Upper lobe of left lung (tissue), 4 donors: ENCODE data around the gene GALNT13.

Source experiments
- CTCF ChIP-seq, 6 experiments: fragments of 450-650 bp in 4 of 6; fragments of 200-600 bp in 2 of 6; sonication (generic) in 2 of 6; IDR thresholded peaks; one replicate each; pipeline ENCODE4 v1.5.1; 2016 to 2019; ENCODE audit warnings: antibody characterized with exemption in 6 of 6
- EP300 ChIP-seq, 4 donors: sonication (generic); formaldehyde crosslinking; IDR thresholded peaks; one replicate each; pipeline ENCODE4 v1.5.1; 2017; ENCODE audit warnings: antibody characterized with exemption in 4 of 4, control low read depth in 2 of 4
- POLR2A ChIP-seq, 4 donors: fragments of 450-650 bp; IDR thresholded peaks; one replicate each; pipeline ENCODE4 v1.5.1; 2016 to 2017; ENCODE audit warnings: antibody characterized with exemption in 4 of 4, mild to moderate bottlenecking in 2 of 4
- POLR2AphosphoS5 ChIP-seq, 2 donors: sonication (generic); formaldehyde crosslinking; IDR thresholded peaks; one replicate each; pipeline ENCODE4 v1.5.1; 2017; ENCODE audit warnings: antibody characterized with exemption in 2 of 2

GRCh38 chr2:154394600-154394999, 522.9 kb downstream of the GALNT13 start:
- TF ChIP-seq POLR2AphosphoS5 (IDR thresholded peaks at IDR 0.05) = no peak
- no peak for TF ChIP-seq CTCF (IDR thresholded peaks at IDR 0.05)
- TF ChIP-seq EP300 (IDR thresholded peaks at IDR 0.05) = no peak
- no peak for TF ChIP-seq POLR2A (IDR thresholded peaks at IDR 0.05)
